Measurements from ENCODE around the gene RCBTB1.
A peak's percentile ranks its signal among the peaks of the same experiment; 100 is the strongest.
"Not testable (repeated sequence)": the region's sequence is repeated elsewhere in the genome, so short reads cannot be mapped to it uniquely, and the experiment has no call there.

The RCBTB1 gene

DNA sequence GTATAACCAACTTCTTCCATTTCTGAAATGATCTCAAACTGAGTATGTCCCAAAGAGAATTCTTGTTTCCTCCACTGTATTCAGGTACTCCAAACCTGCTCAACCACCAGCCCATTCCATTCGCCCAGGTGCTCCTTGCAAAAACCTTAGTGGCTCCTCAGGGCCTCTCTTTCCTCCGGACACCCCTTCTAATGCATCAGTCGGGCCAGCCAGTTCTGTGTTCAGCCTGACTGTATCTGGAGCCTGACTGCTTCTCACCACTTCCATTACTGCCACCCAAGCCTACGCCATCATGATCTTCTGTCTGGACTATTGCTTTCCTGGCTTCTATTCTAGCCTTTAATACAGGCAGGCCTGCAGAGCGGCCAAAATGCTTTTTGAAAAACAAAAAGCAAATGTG is 88.1 kb downstream of the RCBTB1 start:
- DNase-seq (ENCODE audit: low read depth), result no peak
- no peak overlapping the region for H3K4me3 ChIP-seq (ENCODE audit: low read depth, low read length)
- TF ChIP-seq CTCF (conservative IDR thresholded peaks at IDR 0.05; ENCODE audit: low read depth, low read length), result no peak

DNA sequence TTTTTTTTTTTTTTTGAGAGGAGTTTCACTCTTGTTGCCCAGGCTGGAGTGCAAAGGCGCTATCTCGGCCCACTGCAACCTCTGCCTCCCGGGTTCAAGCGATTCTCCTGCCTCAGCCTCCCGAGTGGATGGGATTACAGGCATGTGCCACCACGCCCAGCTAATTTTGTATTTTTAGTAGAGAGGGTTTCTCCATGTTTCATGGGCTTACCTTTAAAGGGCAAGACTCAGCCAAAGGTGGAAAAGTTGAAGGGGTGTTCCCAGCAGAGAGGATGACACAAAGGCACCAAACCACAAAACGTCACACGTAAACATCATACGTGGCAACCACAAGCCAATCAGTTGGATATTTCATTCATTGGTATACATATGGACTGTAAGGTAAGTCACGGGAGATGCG is 88.5 kb downstream of the RCBTB1 start:
- H3K4me3 ChIP-seq (ENCODE audit: low read depth, low read length); DNase-seq (ENCODE audit: low read depth): not testable (repeated sequence)

DNA sequence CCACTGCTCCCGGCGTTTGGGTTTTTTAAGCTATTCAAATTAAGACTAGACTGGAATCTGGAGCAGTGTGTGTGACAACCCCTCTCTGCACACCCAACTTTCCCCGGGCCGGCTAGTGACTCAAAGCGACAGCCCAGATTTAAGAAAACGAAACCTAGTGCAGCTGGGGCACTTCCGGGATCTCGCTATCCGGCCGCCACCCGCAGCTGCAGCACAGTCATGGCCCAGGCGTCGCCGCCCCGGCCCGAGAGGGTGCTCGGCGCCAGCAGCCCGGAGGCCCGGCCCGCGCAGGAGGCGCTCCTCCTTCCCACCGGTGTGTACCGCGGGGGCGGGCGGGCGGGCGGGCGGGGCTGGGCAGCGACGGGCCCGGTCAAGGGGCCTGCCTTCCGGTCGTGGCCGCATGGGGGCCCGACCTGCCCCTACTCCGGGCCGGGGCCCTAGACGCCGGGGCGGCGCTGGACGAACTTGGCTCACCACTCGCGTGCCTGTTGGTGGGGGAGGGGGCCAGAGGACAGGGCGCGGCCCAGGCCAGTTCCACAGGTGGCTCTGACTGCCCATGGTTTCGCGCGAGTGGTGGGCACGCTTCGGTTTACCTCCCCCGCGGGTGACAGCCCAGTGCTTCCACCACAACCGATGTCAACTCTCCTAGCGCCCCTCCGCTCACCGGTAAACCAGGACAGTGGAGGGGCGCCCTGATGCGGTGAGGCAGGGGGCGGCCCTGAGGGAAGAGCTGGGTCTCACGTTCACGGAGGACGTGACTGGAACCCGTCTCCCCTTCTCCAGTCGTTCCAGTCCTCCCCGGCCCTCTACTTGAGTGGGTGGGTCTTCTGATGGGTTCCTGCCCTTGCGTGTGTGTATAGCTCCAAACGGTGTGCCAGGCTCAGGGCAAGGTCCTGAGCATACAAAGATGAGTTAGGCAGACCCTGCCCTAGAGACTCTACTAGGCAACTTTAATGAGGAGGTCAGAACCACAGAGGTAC is 89.3 kb downstream of the RCBTB1 start, which contains the start of gene PHF11:
Gene PHF11 (plus strand): TSS at position 171 of the 980 bp plus-strand sequence. CDS start 49 bp downstream, at position 220.
- TF ChIP-seq CTCF (conservative IDR thresholded peaks at IDR 0.05; ENCODE audit: low read depth, low read length), result no peak
- peak; percentile 65 for DNase-seq (ENCODE audit: low read depth)

DNA sequence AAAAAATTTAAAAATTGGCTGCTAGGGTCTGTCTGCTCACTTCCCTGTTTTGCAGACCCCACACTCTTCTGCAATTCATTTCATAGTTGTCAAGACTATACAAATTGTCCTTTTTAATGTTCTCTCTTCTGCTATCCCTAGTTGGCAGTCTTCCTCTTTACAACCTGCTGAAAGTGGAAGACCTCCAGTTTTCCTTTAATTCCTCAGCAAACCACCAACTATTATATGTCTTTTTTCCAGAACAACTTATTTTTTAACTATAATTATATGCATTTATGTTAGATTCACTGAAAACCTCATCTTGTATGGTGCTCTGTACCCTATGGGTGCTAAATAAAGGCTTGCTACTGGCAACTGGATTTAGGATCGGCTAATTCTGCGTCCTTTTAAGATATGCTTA is 90.7 kb downstream of the RCBTB1 start:
- no peak overlapping the region for H3K4me3 ChIP-seq (ENCODE audit: low read depth, low read length)
- no peak for DNase-seq (ENCODE audit: low read depth)
- no peak for TF ChIP-seq CTCF (conservative IDR thresholded peaks at IDR 0.05; ENCODE audit: low read depth, low read length)

More for the DNA sequence above, 89.3 kb downstream of the RCBTB1 start, which contains the start of gene PHF11:
- H3K4me3 ChIP-seq (ENCODE audit: low read depth, low read length), result peak within 1 kb of the TSS; percentile 68

GRCh38 chr13:49488563-49488962 is 96.8 kb downstream of the RCBTB1 start:
- no peak overlapping the region for H3K4me3 ChIP-seq (ENCODE audit: low read depth, low read length)
- TF ChIP-seq CTCF (conservative IDR thresholded peaks at IDR 0.05; ENCODE audit: low read depth, low read length), result no peak
- no peak for DNase-seq (ENCODE audit: low read depth)

Measured in choroid plexus epithelial cell (primary cell).